Stimulated activated CD4-positive, alpha-beta T cell treated with anti-CD3 and anti-CD28 coated beads, Interleukin-15, amount 100 ng/mL, for 48 hours (primary cell): ENCODE results near the gene HASPIN.
A peak's percentile ranks its signal among the peaks of the same experiment; 100 is the strongest.
"Not testable (repeated sequence)": the region's sequence is repeated elsewhere in the genome, so short reads cannot be mapped to it uniquely, and the experiment has no call there.

Experiments
- DNase-seq, 2 donors: peaks; one replicate each; pipeline ENCODE4 v3.0.0-alpha.2; 2020; ENCODE audit warnings: low read depth in 2 of 2

The HASPIN gene

DNA sequence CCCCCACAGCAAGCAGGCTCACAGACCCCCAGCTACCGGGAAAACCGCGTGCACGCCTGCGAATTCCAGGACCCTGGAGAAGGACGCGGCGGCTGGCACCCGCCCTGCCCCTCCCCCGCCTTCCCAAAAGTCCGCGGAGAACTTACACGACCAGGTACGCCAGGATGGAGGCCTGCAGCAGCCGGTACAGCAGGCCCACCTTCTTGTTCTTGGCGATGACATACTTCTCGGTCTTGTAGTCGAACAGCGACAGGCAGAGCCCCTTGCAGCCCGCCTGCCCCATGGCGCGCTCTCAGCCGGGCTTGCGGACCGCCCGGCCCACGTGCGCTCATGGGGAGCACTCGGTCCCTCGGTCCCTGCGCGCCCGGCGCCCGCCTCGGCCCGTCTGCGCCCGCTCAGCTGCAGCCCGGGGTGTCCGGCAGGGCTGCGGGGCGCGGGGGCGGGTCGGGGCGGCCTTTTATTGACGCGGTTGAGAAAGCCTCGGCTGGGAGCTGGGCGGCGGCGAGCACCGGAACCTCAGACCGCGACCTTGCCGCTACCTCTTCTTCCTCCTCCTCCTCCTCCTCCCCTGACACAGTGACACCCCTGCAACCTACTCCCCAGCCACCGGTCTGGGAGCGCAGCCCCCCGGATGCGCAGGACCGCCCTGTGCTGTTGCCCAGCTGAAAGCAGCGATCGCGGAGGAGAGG, 27.8 kb upstream of the HASPIN start, which contains the start of gene P2RX5:
Gene P2RX5, minus strand, starts transcription at position 433 of the 689 bp plus-strand sequence. Its CDS starts 150 bp downstream, at position 283.
- peak in 1 of 2 donors; percentile 32 for DNase-seq

DNA sequence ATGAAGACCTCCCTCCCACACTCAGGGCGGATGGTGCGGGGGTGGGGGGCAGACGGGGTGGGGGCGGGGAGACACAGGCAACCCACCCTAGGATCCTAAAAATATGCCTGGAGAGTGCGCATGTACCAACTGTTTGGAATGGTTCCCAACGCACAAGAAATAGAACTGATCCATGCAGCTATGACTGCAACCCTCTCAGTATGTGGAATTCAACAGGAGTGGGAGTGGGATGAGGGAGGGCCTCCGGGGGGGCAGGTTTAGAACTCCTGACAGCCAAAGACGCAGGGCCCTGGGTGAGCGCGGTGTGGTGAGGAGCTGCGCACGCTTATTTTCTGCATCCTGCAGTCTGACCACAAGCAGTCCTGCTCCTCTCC, 26.6 kb upstream of the HASPIN start:
- DNase-seq = no peak

GRCh38 chr17:3698139-3698538, 25.6 kb upstream of the HASPIN start:
- no peak for DNase-seq

DNA sequence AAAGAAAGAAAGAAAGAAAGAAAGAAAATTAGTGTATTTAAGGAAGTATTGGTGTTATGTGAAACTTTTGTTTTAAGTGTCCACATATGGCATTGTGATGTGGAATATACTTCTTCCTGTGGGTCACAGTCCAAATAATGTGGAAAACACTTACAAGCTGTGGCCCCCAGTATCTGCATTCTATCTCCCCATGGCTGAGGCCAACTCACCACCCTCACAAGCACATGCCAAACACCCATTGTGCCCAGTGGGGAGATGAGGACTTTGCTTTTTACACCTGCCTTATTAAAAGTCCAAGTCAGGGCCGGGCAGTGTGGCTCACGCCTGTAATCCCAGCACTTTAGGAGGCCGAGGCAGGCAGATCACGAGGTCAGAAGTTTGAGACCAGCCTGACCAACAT, 23.8 kb upstream of the HASPIN start:
- no peak for DNase-seq

- DNase-seq = not testable (repeated sequence)
Measured at GRCh38 chr17:3702041-3702539, 21.6 kb upstream of the HASPIN start.

- no peak for DNase-seq
Measured at GRCh38 chr17:3704931-3705717, 18.6 kb upstream of the HASPIN start.

GRCh38 chr17:3705718-3705984, 18.1 kb upstream of the HASPIN start:
- DNase-seq = not testable (repeated sequence)

DNA sequence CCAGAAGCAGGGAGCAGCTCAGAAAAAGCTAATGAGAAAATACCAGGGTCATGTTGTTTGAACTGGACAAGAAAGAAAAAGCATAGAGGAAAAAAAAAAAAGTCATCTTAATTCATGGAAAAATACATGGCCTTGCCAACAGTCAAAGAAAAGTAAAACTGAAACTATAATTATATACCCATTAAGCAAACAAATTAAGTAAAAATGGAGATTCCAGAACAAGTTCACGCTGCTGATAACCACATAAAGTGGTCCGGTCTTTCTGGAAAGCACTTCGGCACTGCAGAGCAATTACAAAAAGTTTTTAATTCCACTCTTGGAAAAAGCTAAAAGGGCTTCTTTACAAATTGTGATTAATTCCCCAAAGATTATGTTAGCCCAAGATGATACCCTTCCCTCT, 15.3 kb upstream of the HASPIN start:
- no peak for DNase-seq

DNA sequence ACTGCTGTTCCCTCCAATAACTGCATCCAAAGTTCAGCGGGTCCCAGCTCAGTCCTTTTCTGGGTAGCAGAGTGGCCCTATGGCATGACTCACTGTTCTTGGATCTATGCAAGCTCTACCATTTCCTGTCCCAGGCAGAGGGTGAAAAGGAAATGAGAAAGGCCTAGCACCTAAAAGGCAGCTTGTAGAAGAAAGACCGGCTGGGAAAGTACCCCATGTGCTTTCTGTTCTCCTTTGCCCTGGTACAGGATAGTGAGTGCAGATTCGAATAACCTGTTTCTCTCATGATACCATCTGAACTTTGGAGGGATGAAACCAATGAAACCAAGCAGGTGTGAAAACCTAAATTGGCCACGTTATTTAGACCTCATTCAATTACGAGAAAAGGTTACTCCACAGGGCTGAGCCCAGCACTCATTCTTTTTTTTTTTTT, 12.7 kb upstream of the HASPIN start:
- DNase-seq = peak; percentile 61 to 73

- peak in 1 of 2 donors; percentile 27 for DNase-seq
Measured at GRCh38 chr17:3712811-3713463, 10.8 kb upstream of the HASPIN start.

DNA sequence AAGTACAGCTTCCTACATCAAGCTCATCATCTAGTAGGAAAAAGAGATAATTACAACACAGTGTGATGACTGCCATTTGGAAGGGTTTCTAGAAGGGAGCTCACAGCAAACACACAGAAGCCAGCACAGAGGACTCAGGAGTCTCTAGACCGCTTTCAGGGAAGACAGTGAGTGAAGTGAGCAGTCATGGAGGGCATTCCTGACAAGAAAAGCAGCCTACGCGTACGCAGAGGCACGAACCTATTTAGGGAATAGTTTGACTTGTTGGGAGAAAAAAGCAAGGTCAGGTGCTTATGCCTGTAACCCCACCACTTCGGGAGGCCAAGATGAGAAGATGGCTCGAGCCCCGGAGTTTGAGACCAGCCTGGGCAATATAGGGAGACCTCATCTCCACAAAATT, 8.4 kb upstream of the HASPIN start:
- DNase-seq = no peak

DNA sequence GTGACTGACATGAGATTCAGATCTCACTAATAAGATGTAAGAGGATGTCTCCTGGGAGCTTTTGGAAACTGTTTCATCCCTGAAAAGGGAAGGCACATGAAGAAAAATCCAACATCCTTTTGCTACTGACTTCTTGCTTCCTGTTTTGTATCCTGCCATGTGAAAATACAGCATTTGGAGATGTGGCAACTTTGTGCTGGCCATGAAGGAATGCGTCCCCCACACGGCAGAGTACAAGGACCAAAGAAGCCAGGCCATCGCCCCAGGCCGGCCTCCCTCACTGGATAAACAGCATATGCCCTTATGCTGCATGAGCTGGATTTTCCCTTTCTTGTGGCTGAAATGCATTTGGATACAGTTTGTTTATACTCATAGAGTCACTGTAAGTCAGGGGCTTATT, 5.5 kb upstream of the HASPIN start:
- DNase-seq = no peak

DNA sequence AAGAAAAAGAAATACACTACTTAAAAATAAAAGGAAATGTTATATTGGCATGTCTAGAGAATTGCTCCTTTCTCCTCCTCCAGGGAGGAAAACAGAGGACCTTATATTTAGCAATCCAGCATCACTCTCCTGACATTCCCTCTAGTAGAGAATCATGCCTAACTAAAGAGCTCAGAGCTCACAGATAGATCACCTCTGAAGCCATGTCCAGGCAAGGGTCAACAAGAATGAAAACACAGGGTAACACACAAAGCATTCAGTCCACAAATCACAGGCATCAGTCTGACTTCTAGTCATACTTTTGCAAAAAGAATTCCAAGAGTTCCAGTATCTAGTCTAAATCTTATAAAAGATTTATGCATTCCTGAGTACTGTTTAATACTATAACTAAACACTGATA, 4.4 kb upstream of the HASPIN start:
- no peak for DNase-seq

GRCh38 chr17:3722716-3723115, 987 bp upstream of the HASPIN start:
- DNase-seq = no peak

DNA sequence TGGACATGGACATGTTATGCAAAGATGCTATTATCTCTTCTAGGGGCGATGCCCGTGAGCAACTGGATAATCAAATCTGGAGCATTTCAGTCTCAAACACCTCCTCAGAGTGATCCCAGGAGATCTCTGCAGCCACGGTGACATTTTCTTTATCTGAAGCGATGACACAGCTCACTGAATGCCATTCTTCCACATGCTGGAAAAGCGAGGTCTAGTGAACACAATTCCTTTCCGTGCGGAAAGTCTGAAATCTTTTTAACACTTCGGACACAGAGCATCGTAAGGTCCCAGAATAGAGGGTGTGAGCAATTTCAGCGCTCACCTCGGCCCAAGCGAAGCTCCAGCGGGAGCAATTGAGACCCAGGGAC, 531 bp upstream of the HASPIN start:
- no peak for DNase-seq

DNA sequence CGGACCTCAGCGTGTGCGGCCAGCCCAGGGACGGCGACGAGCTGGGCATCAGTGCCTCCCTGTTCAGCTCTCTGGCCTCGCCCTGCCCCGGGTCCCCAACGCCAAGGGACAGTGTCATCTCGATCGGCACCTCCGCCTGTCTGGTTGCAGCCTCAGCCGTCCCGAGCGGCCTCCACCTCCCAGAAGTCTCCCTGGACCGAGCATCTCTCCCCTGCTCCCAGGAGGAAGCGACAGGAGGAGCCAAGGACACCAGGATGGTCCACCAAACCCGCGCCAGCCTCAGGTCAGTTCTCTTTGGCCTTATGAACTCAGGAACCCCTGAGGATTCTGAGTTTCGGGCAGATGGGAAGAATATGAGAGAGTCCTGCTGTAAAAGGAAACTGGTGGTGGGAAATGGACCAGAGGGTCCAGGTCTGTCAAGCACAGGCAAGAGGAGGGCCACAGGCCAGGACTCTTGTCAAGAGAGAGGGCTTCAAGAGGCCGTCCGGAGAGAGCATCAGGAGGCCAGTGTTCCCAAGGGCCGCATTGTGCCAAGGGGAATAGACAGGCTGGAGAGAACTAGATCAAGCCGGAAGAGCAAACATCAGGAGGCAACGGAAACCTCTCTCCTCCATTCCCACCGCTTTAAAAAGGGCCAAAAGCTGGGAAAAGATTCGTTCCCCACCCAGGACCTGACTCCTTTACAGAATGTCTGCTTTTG, 825 bp downstream of the HASPIN start:
- no peak for DNase-seq

DNA sequence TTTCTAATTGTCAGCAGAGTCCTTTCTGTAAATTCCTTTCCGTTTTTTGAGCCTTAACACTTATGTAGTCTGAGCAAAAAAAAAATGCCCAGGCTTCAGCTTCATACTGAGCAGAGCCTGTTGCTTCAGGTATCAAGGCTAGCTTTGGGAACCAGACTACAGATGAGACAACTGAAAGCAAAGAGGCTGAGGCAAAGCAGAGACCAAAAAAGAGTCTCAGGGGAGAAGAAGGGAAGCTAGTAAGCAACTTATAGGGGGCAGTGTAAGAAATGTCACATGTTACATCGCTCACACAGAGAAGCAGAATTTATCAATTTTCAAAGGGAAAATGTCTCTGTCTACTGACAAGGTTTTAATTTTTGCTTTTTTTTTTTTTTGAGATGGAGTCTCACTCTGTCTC, 3.3 kb downstream of the HASPIN start:
- DNase-seq = no peak

- DNase-seq = not testable (repeated sequence)
Measured at GRCh38 chr17:3728099-3728498, 4.4 kb downstream of the HASPIN start.

- DNase-seq = no peak
Measured at GRCh38 chr17:3729881-3730280, 6.2 kb downstream of the HASPIN start.

DNA sequence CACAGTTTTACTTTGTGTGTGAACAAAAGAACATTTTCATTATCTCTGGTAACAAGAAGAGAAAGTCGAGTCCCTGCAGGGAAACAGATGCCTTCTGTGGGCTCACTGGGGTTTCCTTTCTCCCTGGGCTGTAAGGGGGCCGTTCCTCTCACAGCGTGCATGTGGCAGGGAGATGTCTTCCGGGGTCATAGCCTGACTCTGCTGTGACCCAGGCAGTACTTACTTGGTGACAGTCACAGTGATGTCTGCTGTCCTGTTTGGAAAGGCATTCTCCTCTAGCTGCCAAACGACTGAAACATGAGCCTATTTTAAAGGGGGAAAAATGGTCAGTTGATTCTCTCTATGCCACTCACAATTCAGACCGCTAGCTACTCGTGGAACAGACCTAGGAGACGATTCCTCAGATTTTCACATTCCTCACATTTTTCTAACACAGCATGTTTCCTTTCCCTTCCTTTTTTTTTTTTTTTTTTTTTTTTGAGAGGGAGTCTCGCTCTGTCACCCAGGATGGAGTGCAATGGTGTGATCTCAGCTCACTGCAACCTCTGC, 7.3 kb downstream of the HASPIN start:
- DNase-seq = no peak

DNA sequence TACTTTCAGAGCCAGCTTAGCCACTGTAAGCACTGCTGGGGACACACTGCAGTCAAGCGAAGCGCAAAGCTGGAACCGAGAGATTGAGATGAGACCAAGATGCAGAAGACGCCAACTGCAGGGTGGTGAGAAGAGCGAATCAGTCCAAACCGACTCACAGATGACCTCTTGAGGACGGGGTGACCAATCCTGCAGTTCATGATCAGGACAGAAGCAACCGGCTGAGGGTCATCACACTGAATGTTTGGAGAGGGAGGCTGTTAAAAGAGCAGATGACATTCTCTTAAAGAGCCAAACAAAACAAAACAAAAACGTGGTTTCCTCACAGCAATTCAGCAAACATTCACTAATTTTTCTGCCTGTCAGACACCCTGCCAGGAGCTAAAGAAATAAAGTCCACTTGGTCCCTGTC, 8.5 kb downstream of the HASPIN start:
- DNase-seq = no peak

- not testable (repeated sequence) for DNase-seq
Measured at GRCh38 chr17:3734911-3735276, 11.2 kb downstream of the HASPIN start.
